Astrocyte of the spinal cord (primary cell): ENCODE results near the gene PRDM2.

Source experiments
- DNase-seq: peaks from one replicate; pipeline ENCODE4 v3.0.0; 2011; ENCODE audit warnings: low read depth, low spot score
- H3K4me3 ChIP-seq: 2 replicates; pipeline ENCODE4 v1.5.1; 2011; ENCODE audit warnings: low read depth, mild to moderate bottlenecking, low read length, moderate library complexity
- CTCF ChIP-seq: IDR thresholded peaks from 2 replicates; pipeline ENCODE4 v1.5.1; 2012; ENCODE audit warnings: low read depth, mild to moderate bottlenecking, low read length, inconsistent platforms
- in situ Hi-C: cut with HindIII; loops from 2 replicates; pipeline ENCODE4 v1.10.0; 2017; ENCODE audit warnings: low sequenced_read_pairs

Gene PRDM2

GRCh38 chr1:13723810-13724209, 23.8 kb downstream of the PRDM2 start:
- no peak for DNase-seq
- H3K4me3 ChIP-seq = no peak overlapping the region
- no peak for TF ChIP-seq CTCF

GRCh38 chr1:13725714-13726175, 25.8 kb downstream of the PRDM2 start:
- no peak overlapping the region for H3K4me3 ChIP-seq
- peak; percentile 54 for TF ChIP-seq CTCF
- in situ Hi-C loops = no loop called here
- DNase-seq = peak; percentile 82

More at GRCh38 chr1:13723810-13724209, 23.8 kb downstream of the PRDM2 start:
- in situ Hi-C loops = no loop called here

- no peak for DNase-seq
- TF ChIP-seq CTCF = no peak
- H3K4me3 ChIP-seq = no peak overlapping the region
- in situ Hi-C loops = no loop called here
Observed at GRCh38 chr1:13728091-13728715, 28.2 kb downstream of the PRDM2 start.

GRCh38 chr1:13730291-13730690, 30.3 kb downstream of the PRDM2 start:
- no peak for TF ChIP-seq CTCF
- no peak overlapping the region for H3K4me3 ChIP-seq
- no peak for DNase-seq
- in situ Hi-C loops = no loop called here

GRCh38 chr1:13730751-13731482, 30.9 kb downstream of the PRDM2 start:
- DNase-seq = peak; percentile 43
- no peak overlapping the region for H3K4me3 ChIP-seq
- in situ Hi-C loops = no loop called here
- TF ChIP-seq CTCF = no peak

GRCh38 chr1:13731897-13732296, 31.9 kb downstream of the PRDM2 start:
- in situ Hi-C loops = no loop called here
- TF ChIP-seq CTCF = no peak
- H3K4me3 ChIP-seq = no peak overlapping the region
- DNase-seq = no peak
